GM20000 (cell line): ENCODE measurements around the gene UBTF.

Experiments used
- DNase-seq: peaks from one replicate; pipeline ENCODE4 v3.0.0; 2012; ENCODE audit warnings: low spot score
- CTCF ChIP-seq: IDR thresholded peaks from 2 replicates; pipeline ENCODE4 v1.5.1; 2012; ENCODE audit warnings: mild to moderate bottlenecking, control low read depth; ENCODE audit errors: extremely low read depth, missing control alignments

UBTF gene

GRCh38 chr17:44262654-44263225 is 43.3 kb upstream of the UBTF start:
- TF ChIP-seq CTCF = no peak
- DNase-seq = no peak

GRCh38 chr17:44260296-44260695 is 40.8 kb upstream of the UBTF start:
- no peak for DNase-seq
- TF ChIP-seq CTCF = no peak

GRCh38 chr17:44258811-44259351 is 39.4 kb upstream of the UBTF start:
- DNase-seq = no peak
- no peak for TF ChIP-seq CTCF

GRCh38 chr17:44257815-44258760 is 38.6 kb upstream of the UBTF start:
- no peak for TF ChIP-seq CTCF
- no peak for DNase-seq

GRCh38 chr17:44256671-44257070 is 37.2 kb upstream of the UBTF start:
- TF ChIP-seq CTCF = no peak
- DNase-seq = no peak

GRCh38 chr17:44255915-44256314 is 36.4 kb upstream of the UBTF start:
- no peak for DNase-seq
- TF ChIP-seq CTCF = no peak
